Endothelial cell of umbilical vein (primary cell): ENCODE measurements around the gene PRDM16. TPM values are rescaled to one million over a fixed set of nuclear protein-coding genes. Genes with fewer than 3 reads are reported as not detected.

ENCODE experiments used
- BruUV-seq: library from RNA; stranded (reverse); fragments of 400-500 nt; replicated peaks from 2 replicates; lab custom pipeline; 2021; lab: Mats Ljungman, UMichigan
- CTCF ChIA-PET: fragments of 300-600, 350-600 bp; sonication (Branson Sonifier 250); formaldehyde crosslinking; loops from one replicate; lab custom pipeline; 2021; ENCODE audit warnings: antibody characterized with exemption, inconsistent platforms; lab: Charles Lee
- POLR2A ChIA-PET: fragments of 300-600, 350-600 bp; sonication (Branson Sonifier 250); formaldehyde crosslinking; loops from one replicate; lab custom pipeline; 2021; ENCODE audit warnings: antibody characterized with exemption, inconsistent platforms; lab: Charles Lee
- DNase-seq: peaks from one replicate; pipeline ENCODE4 v3.0.0-alpha.2; 2011; ENCODE audit warnings: low read depth, low spot score
- FAIRE-seq: peaks from 2 replicates; lab custom pipeline; 2011; peaks lifted over from hg19 to GRCh38; lab: Jason Lieb, UNC
- H2AFZ ChIP-seq: 2 replicates; pipeline ENCODE4 v1.6.0; 2012; ENCODE audit warnings: low read depth, low read length, control low read depth, inconsistent platforms
- H3K27ac ChIP-seq: 2 replicates; pipeline ENCODE4 v1.5.1; 2011; ENCODE audit warnings: low read depth, mild to moderate bottlenecking, control low read depth, low read length, moderate library complexity; ENCODE audit not compliant: insufficient read depth
- H3K27me3 ChIP-seq, 2 experiments: 2 replicates each; pipeline versions ENCODE4 v1.6.0 to v1.6.1; 2011; ENCODE audit warnings: low read length in 2 of 2, mixed read lengths in 1 of 2; ENCODE audit not compliant: control insufficient read depth in 2 of 2, insufficient read depth in 2 of 2
- H3K36me3 ChIP-seq, 2 experiments: 2 replicates in 1 of 2; 3 replicates in 1 of 2; pipeline ENCODE4 v1.5.1; 2011; ENCODE audit warnings: low read length in 2 of 2, mild to moderate bottlenecking in 1 of 2, moderate library complexity in 1 of 2; ENCODE audit not compliant: control insufficient read depth in 2 of 2, insufficient read depth in 2 of 2; ENCODE audit errors: extremely low read depth in 1 of 2
- H3K4me1 ChIP-seq: 3 replicates; pipeline ENCODE4 v1.5.1; 2011; ENCODE audit warnings: mild to moderate bottlenecking, low read length; ENCODE audit not compliant: control insufficient read depth, insufficient read depth; ENCODE audit errors: extremely low read depth
- H3K4me2 ChIP-seq: 2 replicates; pipeline ENCODE4 v1.6.1; 2011; ENCODE audit warnings: low read length, control low read depth, mixed read lengths; ENCODE audit not compliant: insufficient read depth
- H3K4me3 ChIP-seq, 3 experiments: fragments of 200-600 bp in 1 of 3; sonication (generic), shearing (Covaris generic) in 1 of 3; replicated peaks in 1 of 3; 2 replicates each; pipeline ENCODE4 v1.5.1; 2011 to 2016; ENCODE audit warnings: control low read depth in 3 of 3, low read length in 3 of 3, mild to moderate bottlenecking in 2 of 3, inconsistent platforms in 1 of 3, low read depth in 1 of 3, moderate library complexity in 1 of 3; ENCODE audit not compliant: insufficient read depth in 1 of 3
- H3K79me2 ChIP-seq: 2 replicates; pipeline ENCODE4 v1.6.0; 2012; ENCODE audit warnings: low read length, inconsistent platforms; ENCODE audit not compliant: control insufficient read depth, insufficient read depth
- H3K9ac ChIP-seq: replicated peaks from 2 replicates; pipeline ENCODE3; 2011; ENCODE audit warnings: low read length, control low read depth; ENCODE audit not compliant: insufficient read depth; ENCODE audit errors: extremely low read depth
- H3K9me1 ChIP-seq: replicated peaks from 3 replicates; pipeline ENCODE4 v1.6.0; 2011; ENCODE audit warnings: mild to moderate bottlenecking, low read length; ENCODE audit not compliant: control insufficient read depth, insufficient read depth; ENCODE audit errors: extremely low read depth
- H3K9me3 ChIP-seq: replicated peaks from 2 replicates; pipeline ENCODE4 v1.5.1; 2012; ENCODE audit warnings: low read length, inconsistent platforms; ENCODE audit not compliant: control insufficient read depth, insufficient read depth
- H4K20me1 ChIP-seq: replicated peaks from 2 replicates; pipeline ENCODE3; 2011; ENCODE audit warnings: mild to moderate bottlenecking, low read length; ENCODE audit not compliant: control insufficient read depth, insufficient read depth; ENCODE audit errors: extremely low read depth
- EZH2 ChIP-seq: IDR thresholded peaks from 2 replicates; pipeline ENCODE4 v1.6.1; 2012; ENCODE audit warnings: borderline replicate concordance, low read depth, mild to moderate bottlenecking, moderate library complexity, low read length, inconsistent platforms; ENCODE audit not compliant: severe bottlenecking
- FOS ChIP-seq: IDR thresholded peaks from 2 replicates; pipeline ENCODE4 v1.6.1; 2011; ENCODE audit warnings: mild to moderate bottlenecking, low read length, moderate library complexity, borderline replicate concordance; ENCODE audit not compliant: insufficient read depth
- GATA2 ChIP-seq: IDR thresholded peaks from 2 replicates; pipeline ENCODE4 v1.7.0; 2011; ENCODE audit warnings: low read depth, mild to moderate bottlenecking, moderate library complexity, mixed read lengths, low read length; ENCODE audit not compliant: insufficient read length, insufficient read depth
- MAX ChIP-seq: IDR thresholded peaks from 2 replicates; pipeline ENCODE4 v1.6.1; 2011; ENCODE audit not compliant: insufficient read depth, insufficient read length
- POLR2A ChIP-seq: IDR thresholded peaks from 2 replicates; pipeline ENCODE4 v1.6.1; 2012; ENCODE audit warnings: low read depth, mild to moderate bottlenecking, control low read depth, low read length
- POLR2AphosphoS5 ChIP-seq: IDR thresholded peaks from 2 replicates; pipeline ENCODE4 v1.6.1; 2012; ENCODE audit warnings: low read depth, mild to moderate bottlenecking, control low read depth, low read length, moderate library complexity; ENCODE audit not compliant: insufficient read depth
- dilution Hi-C: fragments of 300-500 bp; cut with MboI; formaldehyde crosslinking; loops from one replicate; pipeline ENCODE4 v1.15.0; 2019; ENCODE audit warnings: low sequenced_read_pairs; ENCODE audit not compliant: extremely low pct_ligation_motif_present
- intact Hi-C: fragments of 100-400 bp; cut with micrococcal nuclease; formaldehyde crosslinking; loops from one replicate; pipeline ENCODE4 v1.10.0; 2022
- polyA plus RNA-seq, 4 experiments: library from polyadenylated mRNA; depleted of rRNA in 3 of 4; stranded (reverse) in 3 of 4; unstranded in 1 of 4; fragments of >200 nt; gene quantifications; 2 replicates each; pipeline versions ENCODE4 v1.2.1 to v1.2.3, GENCODE V29; 2011 to 2012; ENCODE audit warnings: missing spikeins in 1 of 4
- total RNA-seq: library from RNA; stranded (reverse); gene quantifications from 2 replicates; pipeline ENCODE4 v1.2.3, GENCODE V29; 2021
- TF ChIP-seq, protein P1 (sequence below), 2 donors: IDR thresholded peaks; 1 replicate in 1 of 2; 2 replicates in 1 of 2; pipeline ENCODE4 v1.5.1; 2011; ENCODE audit warnings: low read length in 2 of 2, mild to moderate bottlenecking in 2 of 2, moderate library complexity in 2 of 2, control low read depth in 1 of 2, inconsistent platforms in 1 of 2, low read depth in 1 of 2; ENCODE audit not compliant: insufficient read depth in 1 of 2; ENCODE audit errors: extremely low read depth in 1 of 2

The PRDM16 gene
- total and polyA plus RNA-seq, 2 donors (not counting 3 experiments of a cell fraction or from before 2014, with no cell fraction given), result not detected

GRCh38 chr1:3115275-3116149 lies 46.5 kb downstream of the PRDM16 start:
- H4K20me1 ChIP-seq, result no peaks in the 10 kb centered on the region
- H3K79me2 ChIP-seq, result no peaks in the 10 kb centered on the region
- no peak overlapping the region for H3K4me2 ChIP-seq
- H3K36me3 ChIP-seq, result no peaks in the 10 kb centered on the region
- H3K27me3 ChIP-seq, result no peaks in the 10 kb centered on the region
- ChIA-PET POLR2A (no interaction called here), CTCF (no interaction called here)
- H3K4me1 ChIP-seq, result no peaks in the 10 kb centered on the region
- H3K9ac ChIP-seq, result no peak overlapping the region
- intact Hi-C loops (no loop called here), dilution Hi-C loops (no loop called here)
- H3K27ac ChIP-seq, result no peak overlapping the region
- FAIRE-seq, result no peak
- H3K9me3 ChIP-seq, result peaks cover 6% of the 10 kb centered on the region
- no TSS peak for BruUV-seq
- H3K4me3 ChIP-seq, result no peak overlapping the region
- TF ChIP-seq EZH2, result no peak
- TF ChIP-seq MAX, result no peak
- TF ChIP-seq FOS, result no peak
- DNase-seq, result no peak
- no peak overlapping the region for H2AFZ ChIP-seq
- H3K9me1 ChIP-seq, result no peaks in the 10 kb centered on the region

DNA sequence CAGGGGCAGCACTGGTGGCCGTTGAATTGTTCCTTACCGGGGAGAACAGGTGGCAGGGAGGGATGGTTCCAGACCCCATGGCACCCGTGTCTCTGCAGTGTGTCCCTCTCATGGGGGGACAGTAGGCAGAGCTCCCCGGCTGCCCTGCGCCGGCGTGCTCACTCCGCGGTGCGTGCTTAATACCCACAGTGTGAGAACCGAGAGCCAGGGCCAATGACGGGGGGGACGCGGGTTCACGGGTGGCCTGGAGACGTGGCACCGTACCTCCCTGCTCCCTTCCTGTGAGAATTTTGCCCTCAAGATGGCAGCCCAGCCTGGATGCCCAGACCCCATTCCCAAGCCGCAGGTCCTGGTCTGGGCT lies 47.1 kb downstream of the PRDM16 start:
- Histone ChIP-seq H3K9ac (no peak overlapping the region), H3K36me3 (no peaks in the 10 kb centered on the region), H2AFZ (no peak overlapping the region), H3K27me3 (no peaks in the 10 kb centered on the region), H3K79me2 (no peaks in the 10 kb centered on the region), H3K27ac (no peak overlapping the region), H3K4me2 (no peak overlapping the region), H3K4me1 (no peaks in the 10 kb centered on the region), H3K9me1 (no peaks in the 10 kb centered on the region), H4K20me1 (no peaks in the 10 kb centered on the region), H3K9me3 (peaks cover 6% of the 10 kb centered on the region), H3K4me3 (no peak overlapping the region)
- intact Hi-C loops (no loop called here), dilution Hi-C loops (no loop called here)
- ChIA-PET POLR2A (no interaction called here), CTCF (no interaction called here)
- no peak for TF ChIP-seq MAX
- TF ChIP-seq POLR2A, result no peak
- TF ChIP-seq, protein P1, sequence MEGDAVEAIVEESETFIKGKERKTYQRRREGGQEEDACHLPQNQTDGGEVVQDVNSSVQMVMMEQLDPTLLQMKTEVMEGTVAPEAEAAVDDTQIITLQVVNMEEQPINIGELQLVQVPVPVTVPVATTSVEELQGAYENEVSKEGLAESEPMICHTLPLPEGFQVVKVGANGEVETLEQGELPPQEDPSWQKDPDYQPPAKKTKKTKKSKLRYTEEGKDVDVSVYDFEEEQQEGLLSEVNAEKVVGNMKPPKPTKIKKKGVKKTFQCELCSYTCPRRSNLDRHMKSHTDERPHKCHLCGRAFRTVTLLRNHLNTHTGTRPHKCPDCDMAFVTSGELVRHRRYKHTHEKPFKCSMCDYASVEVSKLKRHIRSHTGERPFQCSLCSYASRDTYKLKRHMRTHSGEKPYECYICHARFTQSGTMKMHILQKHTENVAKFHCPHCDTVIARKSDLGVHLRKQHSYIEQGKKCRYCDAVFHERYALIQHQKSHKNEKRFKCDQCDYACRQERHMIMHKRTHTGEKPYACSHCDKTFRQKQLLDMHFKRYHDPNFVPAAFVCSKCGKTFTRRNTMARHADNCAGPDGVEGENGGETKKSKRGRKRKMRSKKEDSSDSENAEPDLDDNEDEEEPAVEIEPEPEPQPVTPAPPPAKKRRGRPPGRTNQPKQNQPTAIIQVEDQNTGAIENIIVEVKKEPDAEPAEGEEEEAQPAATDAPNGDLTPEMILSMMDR (IDR thresholded peaks at IDR 0.05; ENCODE audit: extremely low read depth in 1 of 2, insufficient read depth in 1 of 2, low read depth in 1 of 2, low read length in 2 of 2), result no peak
- TF ChIP-seq EZH2, result no peak
- no peak for TF ChIP-seq FOS
- no peak for TF ChIP-seq GATA2
- no peak for TF ChIP-seq POLR2AphosphoS5
- no TSS peak for BruUV-seq
- no peak for DNase-seq
- FAIRE-seq, result no peak
